Keratinocyte (primary cell): ENCODE data around the gene PIGQ.

Experiments
- EZH2 ChIP-seq: IDR thresholded peaks from one replicate; pipeline ENCODE4 v1.6.1; 2012; ENCODE audit warnings: inconsistent platforms, mild to moderate bottlenecking, low read length, moderate library complexity
- TF ChIP-seq, protein P1 (sequence below), 3 experiments: IDR thresholded peaks in 1 of 3; conservative IDR thresholded peaks in 1 of 3; optimal IDR thresholded peaks in 1 of 3; 2 replicates in 2 of 3; 3 replicates in 1 of 3; pipeline versions ENCODE3 to v1.5.1; 2011; ENCODE audit warnings: low read length in 3 of 3, mild to moderate bottlenecking in 3 of 3, moderate library complexity in 2 of 3, control low read depth in 1 of 3, inconsistent platforms in 1 of 3; ENCODE audit not compliant: insufficient read depth in 2 of 3; ENCODE audit errors: extremely low read depth in 1 of 3

DNA sequence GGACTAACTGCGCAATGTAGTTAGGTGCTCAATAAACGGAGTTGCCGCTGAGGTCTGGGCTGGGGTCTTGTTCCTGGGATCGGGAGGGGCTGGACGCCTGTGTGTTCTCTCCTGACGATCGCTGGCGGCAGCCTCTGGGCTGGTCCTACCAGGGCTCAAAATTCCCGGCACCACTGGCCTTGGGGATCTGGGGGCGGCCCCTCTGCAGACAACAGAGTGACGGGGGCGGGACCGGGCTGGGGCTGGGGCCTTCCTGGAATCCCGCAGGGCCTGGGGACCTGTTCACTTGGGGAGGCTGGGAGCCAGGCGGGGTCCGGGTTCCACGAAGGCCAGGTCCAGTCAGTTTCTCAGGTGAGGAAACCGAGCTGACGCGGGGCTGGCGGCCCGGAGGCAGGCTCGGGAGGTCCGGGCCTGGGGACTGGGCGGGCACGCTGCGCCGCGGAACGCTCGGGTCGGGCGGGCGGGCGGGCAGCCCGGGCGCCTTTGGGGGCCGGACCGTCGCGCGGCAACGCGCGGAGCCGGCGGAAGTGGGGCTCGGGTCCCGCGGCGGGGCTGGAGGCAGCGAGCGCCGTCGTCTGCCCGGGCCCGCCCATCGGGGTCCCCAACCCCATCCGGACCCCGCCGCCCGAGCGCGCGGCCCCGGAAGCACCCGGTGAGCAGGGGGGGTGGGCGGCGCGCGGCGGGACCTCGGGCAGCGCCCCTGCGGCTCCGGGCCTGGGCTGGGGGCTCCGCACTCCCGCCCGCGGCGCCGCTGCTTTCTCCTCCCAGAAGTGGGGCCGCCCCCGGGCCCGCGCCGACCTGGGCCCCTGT lies at the start of gene PIGQ:
- TF ChIP-seq, protein P1, sequence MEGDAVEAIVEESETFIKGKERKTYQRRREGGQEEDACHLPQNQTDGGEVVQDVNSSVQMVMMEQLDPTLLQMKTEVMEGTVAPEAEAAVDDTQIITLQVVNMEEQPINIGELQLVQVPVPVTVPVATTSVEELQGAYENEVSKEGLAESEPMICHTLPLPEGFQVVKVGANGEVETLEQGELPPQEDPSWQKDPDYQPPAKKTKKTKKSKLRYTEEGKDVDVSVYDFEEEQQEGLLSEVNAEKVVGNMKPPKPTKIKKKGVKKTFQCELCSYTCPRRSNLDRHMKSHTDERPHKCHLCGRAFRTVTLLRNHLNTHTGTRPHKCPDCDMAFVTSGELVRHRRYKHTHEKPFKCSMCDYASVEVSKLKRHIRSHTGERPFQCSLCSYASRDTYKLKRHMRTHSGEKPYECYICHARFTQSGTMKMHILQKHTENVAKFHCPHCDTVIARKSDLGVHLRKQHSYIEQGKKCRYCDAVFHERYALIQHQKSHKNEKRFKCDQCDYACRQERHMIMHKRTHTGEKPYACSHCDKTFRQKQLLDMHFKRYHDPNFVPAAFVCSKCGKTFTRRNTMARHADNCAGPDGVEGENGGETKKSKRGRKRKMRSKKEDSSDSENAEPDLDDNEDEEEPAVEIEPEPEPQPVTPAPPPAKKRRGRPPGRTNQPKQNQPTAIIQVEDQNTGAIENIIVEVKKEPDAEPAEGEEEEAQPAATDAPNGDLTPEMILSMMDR (optimal IDR thresholded peaks at IDR 0.05 in 1 of 3, IDR thresholded peaks at IDR 0.05 in 1 of 3, conservative IDR thresholded peaks at IDR 0.05 in 1 of 3; ENCODE audit: extremely low read depth in 1 of 3, insufficient read depth in 2 of 3, low read length in 3 of 3): no peak
- no peak for TF ChIP-seq EZH2
